H9 (cell line): ENCODE measurements around the gene NKD1. TPM values are rescaled to one million over a fixed set of nuclear protein-coding genes. Genes with fewer than 3 reads are reported as not detected.

Experiments used
- DNase-seq: peaks from one replicate; pipeline ENCODE4 v3.0.0-alpha.2; 2017
- H2AFZ ChIP-seq: one replicate; pipeline ENCODE4 v1.6.1; 2013; ENCODE audit warnings: mild to moderate bottlenecking, low read length, control low read depth, moderate library complexity
- H2AK5ac ChIP-seq: 2 replicates; pipeline ENCODE4 v1.6.1; 2013; ENCODE audit warnings: low read length, control low read depth, mixed read lengths; ENCODE audit not compliant: insufficient read length
- H2BK120ac ChIP-seq: one replicate; pipeline ENCODE4 v1.6.1; 2013; ENCODE audit warnings: low read depth, mild to moderate bottlenecking, low read length, control low read depth, inconsistent platforms; ENCODE audit not compliant: poor library complexity, severe bottlenecking
- H2BK12ac ChIP-seq: 2 replicates; pipeline ENCODE4 v1.6.1; 2013; ENCODE audit warnings: low read length, control low read depth, mixed read lengths, low read depth; ENCODE audit not compliant: insufficient read length
- H2BK15ac ChIP-seq: 2 replicates; pipeline ENCODE4 v1.6.1; 2013; ENCODE audit warnings: low read depth, low read length, control low read depth
- H2BK20ac ChIP-seq: one replicate; pipeline ENCODE4 v1.6.1; 2013; ENCODE audit warnings: low read depth, mild to moderate bottlenecking, low read length, control low read depth, inconsistent platforms; ENCODE audit not compliant: poor library complexity, severe bottlenecking
- H2BK5ac ChIP-seq: 2 replicates; pipeline ENCODE4 v1.6.1; 2013; ENCODE audit warnings: low read length, control low read depth, mixed read lengths; ENCODE audit not compliant: insufficient read length
- H3K14ac ChIP-seq: 2 replicates; pipeline ENCODE4 v1.6.1; 2013; ENCODE audit warnings: low read length, control low read depth; ENCODE audit not compliant: insufficient read depth
- H3K18ac ChIP-seq: 2 replicates; pipeline ENCODE4 v1.6.1; 2013; ENCODE audit warnings: low read depth, mild to moderate bottlenecking, mixed read lengths, low read length, control low read depth; ENCODE audit not compliant: insufficient read length
- H3K23ac ChIP-seq: 2 replicates; pipeline ENCODE4 v1.6.1; 2013; ENCODE audit warnings: low read length, control low read depth, mixed read lengths, low read depth; ENCODE audit not compliant: insufficient read length
- H3K23me2 ChIP-seq: 2 replicates; pipeline ENCODE4 v1.6.1; 2013; ENCODE audit warnings: low read depth, mild to moderate bottlenecking, mixed read lengths, low read length, control low read depth; ENCODE audit not compliant: insufficient read length, poor library complexity, severe bottlenecking
- H3K27ac ChIP-seq: 2 replicates; pipeline ENCODE4 v1.5.1; 2013; ENCODE audit warnings: low read length, control low read depth, mixed read lengths, low read depth; ENCODE audit not compliant: insufficient read length
- H3K27me3 ChIP-seq: 2 replicates; pipeline ENCODE4 v1.6.1; 2013; ENCODE audit warnings: low read length, control low read depth, inconsistent platforms; ENCODE audit not compliant: insufficient read depth
- H3K4ac ChIP-seq: 2 replicates; pipeline ENCODE4 v1.6.1; 2013; ENCODE audit warnings: low read depth, mild to moderate bottlenecking, control low read depth, inconsistent platforms, low read length, moderate library complexity
- H3K4me1 ChIP-seq: 2 replicates; pipeline ENCODE4 v1.6.1; 2013; ENCODE audit warnings: low read length, control low read depth, inconsistent platforms; ENCODE audit not compliant: insufficient read depth
- H3K4me2 ChIP-seq: 2 replicates; pipeline ENCODE4 v1.6.1; 2013; ENCODE audit warnings: low read length, control low read depth, mixed read lengths; ENCODE audit not compliant: insufficient read length, insufficient read depth
- H3K56ac ChIP-seq: 2 replicates; pipeline ENCODE4 v1.6.1; 2013; ENCODE audit warnings: low read depth, mild to moderate bottlenecking, mixed read lengths, low read length, control low read depth; ENCODE audit not compliant: insufficient read length
- H3K79me1 ChIP-seq: 2 replicates; pipeline ENCODE4 v1.6.1; 2013; ENCODE audit warnings: low read depth, mild to moderate bottlenecking, moderate library complexity, low read length, control low read depth, inconsistent platforms; ENCODE audit not compliant: insufficient read depth, poor library complexity, severe bottlenecking
- H3K79me2 ChIP-seq: 2 replicates; pipeline ENCODE4 v1.6.1; 2013; ENCODE audit warnings: low read length, control low read depth, inconsistent platforms; ENCODE audit not compliant: insufficient read depth
- H3K9ac ChIP-seq: 2 replicates; pipeline ENCODE4 v1.6.1; 2013; ENCODE audit warnings: low read length, control low read depth, mixed read lengths; ENCODE audit not compliant: insufficient read length; ENCODE audit errors: extremely low read depth
- H3K9me3 ChIP-seq: one replicate; pipeline ENCODE4 v1.6.1; 2013; ENCODE audit warnings: low read depth, low read length, inconsistent platforms; ENCODE audit not compliant: control insufficient read depth
- H3T11ph ChIP-seq: one replicate; pipeline ENCODE4 v1.6.1; 2013; ENCODE audit warnings: mild to moderate bottlenecking, low read length, control low read depth, inconsistent platforms
- H4K20me1 ChIP-seq: one replicate; pipeline ENCODE4 v1.6.1; 2013; ENCODE audit not compliant: control insufficient read depth, insufficient read length, insufficient read depth
- H4K5ac ChIP-seq: 2 replicates; pipeline ENCODE4 v1.6.1; 2013; ENCODE audit warnings: low read depth, mild to moderate bottlenecking, mixed read lengths, low read length, control low read depth; ENCODE audit not compliant: insufficient read length
- H4K8ac ChIP-seq: replicated peaks from 2 replicates; pipeline ENCODE4 v1.6.1; 2013; ENCODE audit warnings: low read length, control low read depth, mixed read lengths, low read depth; ENCODE audit not compliant: insufficient read length
- H4K91ac ChIP-seq: 2 replicates; pipeline ENCODE4 v1.6.1; 2013; ENCODE audit warnings: low read depth, mild to moderate bottlenecking, moderate library complexity, mixed read lengths, low read length, control low read depth; ENCODE audit not compliant: insufficient read length
- H3K27ac Mint-ChIP-seq, 3 experiments: 2 replicates in 2 of 3; 3 replicates in 1 of 3; pipeline ENCODE4 v1.8.0; 2020 to 2021; ENCODE audit warnings: mixed read lengths in 3 of 3, mild to moderate bottlenecking in 1 of 3, moderate library complexity in 1 of 3
- H3K27me3 Mint-ChIP-seq: 2 replicates; pipeline ENCODE4 v1.8.0; 2021; ENCODE audit warnings: low read depth, mild to moderate bottlenecking, moderate library complexity, mixed read lengths
- H3K36me3 Mint-ChIP-seq, 3 experiments: 2 replicates in 2 of 3; 3 replicates in 1 of 3; pipeline ENCODE4 v1.8.0; 2020 to 2021; ENCODE audit warnings: low read depth in 3 of 3, mixed read lengths in 3 of 3; ENCODE audit not compliant: insufficient read depth in 1 of 3
- H3K4me1 Mint-ChIP-seq, 2 experiments: 2 replicates each; pipeline ENCODE4 v1.8.0; 2020; ENCODE audit warnings: mixed read lengths in 2 of 2
- H3K4me3 Mint-ChIP-seq, 2 experiments: 2 replicates in 1 of 2; 3 replicates in 1 of 2; pipeline ENCODE4 v1.8.0; 2020 to 2021; ENCODE audit warnings: mild to moderate bottlenecking in 2 of 2, mixed read lengths in 2 of 2, moderate library complexity in 1 of 2
- H3K9me3 Mint-ChIP-seq, 2 experiments: 2 replicates in 1 of 2; 3 replicates in 1 of 2; pipeline ENCODE4 v1.8.0; 2020; ENCODE audit warnings: mild to moderate bottlenecking in 2 of 2, mixed read lengths in 2 of 2, moderate library complexity in 1 of 2
- CTCF ChIP-seq: fragments of 200-600 bp; sonication (generic); conservative IDR thresholded peaks from 3 replicates; pipeline ENCODE4 v1.8.0; 2021; ENCODE audit warnings: antibody characterized with exemption, mild to moderate bottlenecking
- WGBS: extraction: QIAGEN DNeasy Blood & Tissue Kit; methylation state at CpG from one replicate; pipeline ENCODE4 v1.1.7; 2013; ENCODE audit warnings: missing lambda C conversion rate, low lambda C conversion rate, mixed read lengths; ENCODE audit not compliant: insufficient read length; ENCODE audit errors: extremely low coverage; 5-methylcytosine and 5-hydroxymethylcytosine counted together
- total RNA-seq: library from RNA; stranded (reverse); gene quantifications from 2 replicates; pipeline ENCODE4 v1.2.1, GENCODE V29; 2021

NKD1 gene
- total RNA-seq, 1 experiment from 2014 or later, result 1.9 TPM

- Mint-ChIP-seq H3K27ac (peak overlapping the region; percentile 60 to 87 (median 73); a peak in 6 of 7 replicates), H3K4me3 (no peak overlapping the region), H3K4me1 (peaks cover 11 to 19% of the 10 kb centered on the region in 2 experiments), H3K36me3 (no peaks in the 10 kb centered on the region), H3K9me3 (no peaks in the 10 kb centered on the region; a peak in 1 of 5 replicates), H3K27me3 (peaks cover 2% of the 10 kb centered on the region)
- H3K23ac ChIP-seq, result no peak overlapping the region
- no peak overlapping the region for H2BK12ac ChIP-seq
- no peak overlapping the region for H4K8ac ChIP-seq
- no peak overlapping the region for H3K56ac ChIP-seq
- DNase-seq, result no peak
- no peak overlapping the region for H3T11ph ChIP-seq
- no peaks in the 10 kb centered on the region for H3K9me3 ChIP-seq
- H3K9ac ChIP-seq, result no peak overlapping the region
- H3K18ac ChIP-seq, result no peak overlapping the region
- no peaks in the 10 kb centered on the region for H3K27me3 ChIP-seq
- H2BK15ac ChIP-seq, result no peak overlapping the region
- H3K27ac ChIP-seq, result no peak overlapping the region
- H3K4me1 ChIP-seq, result no peaks in the 10 kb centered on the region
- no peak for TF ChIP-seq CTCF
- H3K14ac ChIP-seq, result no peak overlapping the region
- no peak overlapping the region for H2BK5ac ChIP-seq
- no peaks in the 10 kb centered on the region for H3K79me2 ChIP-seq
- H2AFZ ChIP-seq, result no peak overlapping the region
- H4K5ac ChIP-seq, result no peak overlapping the region
- no CpG with 5 or more reads among the region's 4 CpGs for WGBS
- H4K91ac ChIP-seq, result no peak overlapping the region
- H4K20me1 ChIP-seq, result no peaks in the 10 kb centered on the region
- no peaks in the 10 kb centered on the region for H3K23me2 ChIP-seq
- no peaks in the 10 kb centered on the region for H3K79me1 ChIP-seq
- H3K4ac ChIP-seq, result no peak overlapping the region
- no peak overlapping the region for H2BK120ac ChIP-seq
- no peak overlapping the region for H3K4me2 ChIP-seq
- H2BK20ac ChIP-seq, result no peak overlapping the region
- no peak overlapping the region for H2AK5ac ChIP-seq
Measured at GRCh38 chr16:50581845-50582244, 33.6 kb downstream of the NKD1 start.
